DOHH2 (cell line): ENCODE results near the gene KRTDAP.

Experiments
- H3F3A ChIP-seq: fragments of 200-600 bp; sonication (generic), shearing (Covaris generic); 2 replicates; pipeline ENCODE4 v1.6.0; 2016; ENCODE audit warnings: antibody characterized with exemption, mild to moderate bottlenecking; ENCODE audit not compliant: control insufficient read depth, insufficient read depth
- H3K27ac ChIP-seq: fragments of 200-600 bp; sonication (generic); 2 replicates; pipeline ENCODE4 v1.5.1; 2014; ENCODE audit warnings: low read depth, mild to moderate bottlenecking, low read length, moderate library complexity
- H3K27me3 ChIP-seq: fragments of 200-600 bp; sonication (generic); 2 replicates; pipeline ENCODE4 v1.6.1; 2014; ENCODE audit warnings: mild to moderate bottlenecking, low read length, mixed read lengths; ENCODE audit not compliant: control insufficient read depth
- H3K36me3 ChIP-seq: fragments of 200-600 bp; sonication (generic); 2 replicates; pipeline ENCODE4 v1.6.1; 2014; ENCODE audit warnings: mild to moderate bottlenecking, low read length, moderate library complexity, mixed read lengths; ENCODE audit not compliant: control insufficient read depth
- H3K4me1 ChIP-seq: fragments of 200-600 bp; sonication (generic); 2 replicates; pipeline ENCODE4 v1.6.1; 2014; ENCODE audit warnings: mild to moderate bottlenecking, low read length, mixed read lengths; ENCODE audit not compliant: control insufficient read depth
- H3K4me2 ChIP-seq: fragments of 200-600 bp; sonication (generic); 2 replicates; pipeline ENCODE4 v1.6.0; 2014; ENCODE audit warnings: mild to moderate bottlenecking, low read length, moderate library complexity
- H3K4me3 ChIP-seq: fragments of 200-600 bp; sonication (generic); 2 replicates; pipeline ENCODE4 v1.5.1; 2014; ENCODE audit warnings: mild to moderate bottlenecking, low read length, mixed read lengths
- H3K79me2 ChIP-seq: fragments of 200-600 bp; sonication (generic); 2 replicates; pipeline ENCODE4 v1.6.1; 2014; ENCODE audit warnings: mild to moderate bottlenecking, low read length, mixed read lengths; ENCODE audit not compliant: control insufficient read depth
- H3K9me2 ChIP-seq: fragments of 200-600 bp; sonication (generic); replicated peaks from 2 replicates; pipeline ENCODE4 v1.6.1; 2014; ENCODE audit warnings: mild to moderate bottlenecking, low read length, mixed read lengths; ENCODE audit not compliant: control insufficient read depth
- H3K9me3 ChIP-seq: fragments of 200-600 bp; sonication (generic); 2 replicates; pipeline ENCODE4 v1.6.1; 2014; ENCODE audit warnings: antibody characterized with exemption, low read length, mixed read lengths; ENCODE audit not compliant: control insufficient read depth, insufficient read depth
- H4K20me1 ChIP-seq: fragments of 200-600 bp; sonication (generic); 2 replicates; pipeline ENCODE4 v1.6.0; 2014; ENCODE audit warnings: low read depth, mild to moderate bottlenecking, antibody characterized with exemption, low read length, moderate library complexity; ENCODE audit not compliant: control insufficient read depth, insufficient read depth
- EZH2phosphoT487 ChIP-seq: fragments of 200-600 bp; sonication (generic); IDR thresholded peaks from 2 replicates; pipeline ENCODE4 v1.6.1; 2017; ENCODE audit warnings: borderline replicate concordance, mild to moderate bottlenecking, antibody characterized with exemption, low read length, moderate library complexity, mixed read lengths
- TF ChIP-seq, protein P1 (sequence below): fragments of 200-600 bp; sonication (generic); IDR thresholded peaks from one replicate; pipeline ENCODE4 v1.5.1; 2014; ENCODE audit warnings: antibody characterized with exemption, mild to moderate bottlenecking, low read depth, low read length; ENCODE audit not compliant: poor library complexity, severe bottlenecking

Gene KRTDAP

DNA sequence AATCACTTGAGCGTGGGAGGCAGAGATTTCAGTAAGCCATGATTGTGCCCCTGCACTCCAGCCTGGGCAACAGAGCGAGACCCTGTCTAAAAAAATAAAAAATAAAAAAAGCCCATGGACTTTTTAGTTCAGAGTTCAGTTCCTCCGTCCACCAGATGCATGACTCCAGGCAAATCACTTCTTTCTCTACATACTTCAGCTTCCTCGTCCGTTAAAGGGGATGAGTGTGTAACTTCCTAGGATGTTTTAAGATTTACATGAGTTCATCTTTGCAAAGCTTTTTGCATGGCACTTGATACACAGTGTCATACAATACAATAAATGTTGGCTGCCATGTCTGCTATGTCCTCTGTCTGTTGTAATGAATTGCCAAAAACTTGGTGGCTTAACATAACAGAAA is 52.2 kb downstream of the KRTDAP start:
- Histone ChIP-seq H3K4me3 (no peak overlapping the region), H3K27ac (no peak overlapping the region), H3K9me3 (no peaks in the 10 kb centered on the region), H3F3A (no peaks in the 10 kb centered on the region), H3K4me1 (peaks cover 28% of the 10 kb centered on the region), H3K4me2 (no peak overlapping the region), H3K36me3 (no peaks in the 10 kb centered on the region), H3K9me2 (no peaks in the 10 kb centered on the region), H3K79me2 (no peaks in the 10 kb centered on the region), H3K27me3 (peaks cover 57% of the 10 kb centered on the region), H4K20me1 (no peaks in the 10 kb centered on the region)
- TF ChIP-seq EZH2phosphoT487, result no peak
- TF ChIP-seq, protein P1, sequence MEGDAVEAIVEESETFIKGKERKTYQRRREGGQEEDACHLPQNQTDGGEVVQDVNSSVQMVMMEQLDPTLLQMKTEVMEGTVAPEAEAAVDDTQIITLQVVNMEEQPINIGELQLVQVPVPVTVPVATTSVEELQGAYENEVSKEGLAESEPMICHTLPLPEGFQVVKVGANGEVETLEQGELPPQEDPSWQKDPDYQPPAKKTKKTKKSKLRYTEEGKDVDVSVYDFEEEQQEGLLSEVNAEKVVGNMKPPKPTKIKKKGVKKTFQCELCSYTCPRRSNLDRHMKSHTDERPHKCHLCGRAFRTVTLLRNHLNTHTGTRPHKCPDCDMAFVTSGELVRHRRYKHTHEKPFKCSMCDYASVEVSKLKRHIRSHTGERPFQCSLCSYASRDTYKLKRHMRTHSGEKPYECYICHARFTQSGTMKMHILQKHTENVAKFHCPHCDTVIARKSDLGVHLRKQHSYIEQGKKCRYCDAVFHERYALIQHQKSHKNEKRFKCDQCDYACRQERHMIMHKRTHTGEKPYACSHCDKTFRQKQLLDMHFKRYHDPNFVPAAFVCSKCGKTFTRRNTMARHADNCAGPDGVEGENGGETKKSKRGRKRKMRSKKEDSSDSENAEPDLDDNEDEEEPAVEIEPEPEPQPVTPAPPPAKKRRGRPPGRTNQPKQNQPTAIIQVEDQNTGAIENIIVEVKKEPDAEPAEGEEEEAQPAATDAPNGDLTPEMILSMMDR, result no peak

DNA sequence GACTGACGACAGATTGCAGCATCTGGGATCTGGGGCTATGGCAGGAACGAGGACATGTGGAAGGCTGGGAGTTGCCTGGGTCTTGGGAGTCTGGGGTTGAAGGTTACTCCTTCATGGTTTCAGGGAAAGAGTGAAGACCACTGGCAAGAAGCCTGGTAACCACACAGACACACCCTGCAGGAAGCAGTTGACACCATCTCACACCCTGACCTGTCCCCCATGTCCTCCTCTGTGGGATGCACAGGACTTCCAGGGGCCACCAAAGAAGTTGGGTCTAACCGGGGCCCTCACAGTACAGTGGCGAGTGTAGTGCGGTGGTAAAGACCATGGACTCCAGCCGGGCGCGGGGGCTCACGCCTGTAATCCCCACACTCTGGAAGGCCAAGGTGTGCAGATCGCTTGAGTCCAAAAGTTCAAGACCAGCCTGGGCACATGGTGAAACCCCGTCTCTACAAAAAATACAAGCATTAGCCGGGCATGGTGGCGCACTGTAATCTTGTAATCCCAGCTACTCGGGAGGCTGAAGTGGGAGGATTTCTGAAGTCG is 52.8 kb downstream of the KRTDAP start:
- H3K9me2 ChIP-seq, result no peaks in the 10 kb centered on the region
- H3K79me2 ChIP-seq, result no peaks in the 10 kb centered on the region
- no peaks in the 10 kb centered on the region for H3K9me3 ChIP-seq
- no peaks in the 10 kb centered on the region for H3F3A ChIP-seq
- H4K20me1 ChIP-seq, result no peaks in the 10 kb centered on the region
- no peak overlapping the region for H3K4me3 ChIP-seq
- no peaks in the 10 kb centered on the region for H3K36me3 ChIP-seq
- TF ChIP-seq, protein P1, result no peak
- TF ChIP-seq EZH2phosphoT487, result no peak
- H3K4me2 ChIP-seq, result no peak overlapping the region
- H3K27me3 ChIP-seq, result peaks cover 62% of the 10 kb centered on the region
- H3K4me1 ChIP-seq, result peaks cover 24% of the 10 kb centered on the region
- no peak overlapping the region for H3K27ac ChIP-seq
